ENCODE results near the gene C1orf21.

Gene C1orf21

DNA sequence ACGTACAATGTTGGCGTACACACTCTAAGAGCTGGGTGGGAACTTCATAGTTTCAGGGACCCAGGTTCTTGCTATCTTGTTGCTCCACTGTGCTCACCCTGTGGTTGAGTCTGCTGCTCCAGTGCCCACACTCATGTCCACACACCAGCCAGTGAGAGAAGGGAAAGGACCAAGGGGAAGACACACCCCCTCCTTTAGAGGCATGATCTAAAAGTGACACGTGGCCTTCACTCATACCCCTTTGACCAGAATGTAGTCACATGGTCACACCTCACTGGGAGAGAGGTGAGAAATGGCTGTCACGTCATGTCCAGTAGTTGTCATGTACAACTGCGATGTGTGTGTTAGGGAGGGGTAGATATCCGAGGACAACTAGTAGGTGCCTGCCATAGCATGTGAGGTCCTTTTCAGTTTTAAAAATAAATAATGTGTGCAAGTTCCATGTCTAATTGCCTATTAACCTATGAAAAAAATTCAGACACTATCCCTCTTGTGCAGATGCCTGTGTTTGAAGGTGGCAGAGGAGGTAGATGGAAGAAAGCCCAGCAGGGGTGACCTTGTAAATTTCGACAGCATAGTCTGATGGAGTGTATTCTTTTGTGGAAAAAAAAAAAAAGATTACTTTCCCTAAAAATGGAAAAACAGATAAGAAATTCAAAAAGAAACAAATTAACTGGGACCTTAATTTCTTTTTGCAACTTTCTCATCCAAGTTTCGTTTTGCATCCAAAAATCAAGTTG, 149.6 kb downstream of the C1orf21 start:
- 100% methylated on average over 4 of the region's 8 CpGs for WGBS
- peak overlapping the region in 1 of 2 experiments; percentile 53 for H3K14ac ChIP-seq (ENCODE audit: low read length in 2 of 2)
- H3K36me3 ChIP-seq (ENCODE audit: control insufficient read depth in 1 of 2, insufficient read depth in 2 of 2, low read depth in 1 of 2, low read length in 2 of 2): no peaks in the 10 kb centered on the region
- no peaks in the 10 kb centered on the region for H3K4me1 ChIP-seq (ENCODE audit: control insufficient read depth, insufficient read depth, low read depth, low read length)
- no peak overlapping the region for H4K8ac ChIP-seq (ENCODE audit: low read length)
- H3K9me3 ChIP-seq (ENCODE audit: control insufficient read depth, low read length): peaks cover 11% of the 10 kb centered on the region
- no peak overlapping the region for H2AK5ac ChIP-seq (ENCODE audit: low read length, severe bottlenecking)
- H2AFZ ChIP-seq (ENCODE audit: low read depth, low read length): no peak overlapping the region
- no peak overlapping the region for H3K4ac ChIP-seq (ENCODE audit: low read depth in 1 of 2, low read length in 2 of 2)
- H2BK15ac ChIP-seq (ENCODE audit: low read depth, poor library complexity, severe bottlenecking): no peak overlapping the region
- peaks cover 5% of the 10 kb centered on the region for H3K79me1 ChIP-seq (replicated peaks; ENCODE audit: low read length, poor library complexity, severe bottlenecking)
- H3K23ac ChIP-seq (ENCODE audit: low read length in 2 of 2): no peak overlapping the region
- no peak for DNase-seq
- H2BK120ac ChIP-seq (ENCODE audit: low read depth, low read length): peak overlapping the region; percentile 29
- no peak overlapping the region for H3K9ac ChIP-seq (ENCODE audit: low read length)
- H3K27ac ChIP-seq (ENCODE audit: low read length, poor library complexity, severe bottlenecking): no peak overlapping the region
- H3K18ac ChIP-seq (ENCODE audit: low read depth in 1 of 2, low read length in 2 of 2): peak overlapping the region; percentile 3 to 40
- H2BK12ac ChIP-seq (ENCODE audit: low read length in 2 of 2): peak overlapping the region in 1 of 2 experiments; percentile 26
- H3K4me3 ChIP-seq (ENCODE audit: insufficient read depth in 1 of 2, low read depth in 1 of 2, low read length in 2 of 2): no peak overlapping the region
- H2BK5ac ChIP-seq (ENCODE audit: low read depth, low read length, poor library complexity, severe bottlenecking): no peak overlapping the region
- H3K27me3 ChIP-seq (ENCODE audit: control insufficient read depth in 1 of 2, insufficient read depth in 1 of 2, low read length in 2 of 2): no peaks in the 10 kb centered on the region
- H3K4me2 ChIP-seq (ENCODE audit: low read length, poor library complexity, severe bottlenecking): no peak overlapping the region
- H4K91ac ChIP-seq (ENCODE audit: low read length): peak overlapping the region; percentile 90

DNA sequence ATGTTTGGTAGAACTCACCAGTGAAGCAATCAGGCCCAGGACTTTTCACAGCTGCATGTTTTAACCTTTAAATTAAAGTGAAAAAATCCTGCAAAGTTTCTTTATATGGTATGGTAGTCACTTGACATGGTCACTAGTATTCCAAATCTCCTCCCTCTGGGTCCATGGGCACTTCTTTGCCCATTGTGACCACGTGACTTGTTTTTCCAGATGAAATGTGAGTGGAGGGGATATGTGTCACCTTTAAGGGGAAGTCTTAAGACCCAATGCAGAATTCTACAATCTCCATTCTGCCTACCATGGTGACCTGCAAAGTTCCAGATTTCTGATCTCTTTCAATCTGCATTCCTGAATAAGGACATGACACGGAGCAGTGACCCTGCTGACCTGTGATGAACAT, 152.8 kb downstream of the C1orf21 start:
- Histone ChIP-seq H3K9ac (ENCODE audit: low read length) (no peak overlapping the region), H4K8ac (ENCODE audit: low read length) (no peak overlapping the region), H3K14ac (ENCODE audit: low read length in 2 of 2) (no peak overlapping the region), H2BK120ac (ENCODE audit: low read depth, low read length) (no peak overlapping the region), H3K27me3 (ENCODE audit: control insufficient read depth in 1 of 2, insufficient read depth in 1 of 2, low read length in 2 of 2) (no peaks in the 10 kb centered on the region), H3K4me2 (ENCODE audit: low read length, poor library complexity, severe bottlenecking) (no peak overlapping the region), H2AK5ac (ENCODE audit: low read length, severe bottlenecking) (no peak overlapping the region), H3K18ac (ENCODE audit: low read depth in 1 of 2, low read length in 2 of 2) (no peak overlapping the region), H2AFZ (ENCODE audit: low read depth, low read length) (no peak overlapping the region), H3K4ac (ENCODE audit: low read depth in 1 of 2, low read length in 2 of 2) (no peak overlapping the region), H4K91ac (ENCODE audit: low read length) (no peak overlapping the region), H3K36me3 (ENCODE audit: control insufficient read depth in 1 of 2, insufficient read depth in 2 of 2, low read depth in 1 of 2, low read length in 2 of 2) (peaks cover 0 to 8% of the 10 kb centered on the region in 2 experiments), H3K23ac (ENCODE audit: low read length in 2 of 2) (no peak overlapping the region), H3K4me1 (ENCODE audit: control insufficient read depth, insufficient read depth, low read depth, low read length) (no peaks in the 10 kb centered on the region), H3K27ac (ENCODE audit: low read length, poor library complexity, severe bottlenecking) (no peak overlapping the region), H3K9me3 (ENCODE audit: control insufficient read depth, low read length) (peaks cover 11% of the 10 kb centered on the region), H3K79me1 (replicated peaks; ENCODE audit: low read length, poor library complexity, severe bottlenecking) (peaks cover 4% of the 10 kb centered on the region), H3K4me3 (ENCODE audit: insufficient read depth in 1 of 2, low read depth in 1 of 2, low read length in 2 of 2) (no peak overlapping the region), H2BK5ac (ENCODE audit: low read depth, low read length, poor library complexity, severe bottlenecking) (no peak overlapping the region), H2BK12ac (ENCODE audit: low read length in 2 of 2) (no peak overlapping the region), H2BK15ac (ENCODE audit: low read depth, poor library complexity, severe bottlenecking) (no peak overlapping the region)
- DNase-seq: no peak
- 80% methylated on average over 1 of the region's 2 CpGs for WGBS

DNA sequence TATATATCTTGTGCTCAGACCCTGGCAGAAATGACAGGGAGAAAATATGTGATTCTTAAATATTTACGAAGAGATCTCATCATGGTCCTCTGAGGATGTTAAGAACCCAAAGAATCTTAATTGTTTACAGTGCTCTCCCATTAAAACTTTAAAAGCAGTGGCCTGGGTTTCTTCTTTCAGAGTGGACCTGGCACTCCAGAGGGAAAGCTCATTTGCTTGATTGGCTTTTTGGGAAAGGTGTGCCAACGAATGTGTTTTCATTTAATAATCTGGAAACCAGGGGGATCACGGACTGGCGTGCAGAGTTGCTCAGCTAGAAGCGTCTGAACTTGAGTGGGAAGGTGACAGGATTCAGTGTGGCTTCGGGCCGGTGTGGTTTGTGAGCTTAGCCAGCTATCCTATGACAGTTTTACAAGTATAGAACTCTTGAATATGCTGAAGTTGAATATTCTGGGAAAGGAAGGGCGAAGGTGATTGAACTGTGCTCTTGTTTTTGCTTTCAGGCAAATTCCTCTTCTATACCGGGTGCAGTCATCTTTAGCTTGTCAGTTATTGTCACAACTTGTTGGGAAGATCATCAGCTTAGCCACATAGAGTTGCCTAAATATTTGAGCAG, 154.8 kb downstream of the C1orf21 start:
- no peak overlapping the region for H3K27ac ChIP-seq (ENCODE audit: low read length, poor library complexity, severe bottlenecking)

DNA sequence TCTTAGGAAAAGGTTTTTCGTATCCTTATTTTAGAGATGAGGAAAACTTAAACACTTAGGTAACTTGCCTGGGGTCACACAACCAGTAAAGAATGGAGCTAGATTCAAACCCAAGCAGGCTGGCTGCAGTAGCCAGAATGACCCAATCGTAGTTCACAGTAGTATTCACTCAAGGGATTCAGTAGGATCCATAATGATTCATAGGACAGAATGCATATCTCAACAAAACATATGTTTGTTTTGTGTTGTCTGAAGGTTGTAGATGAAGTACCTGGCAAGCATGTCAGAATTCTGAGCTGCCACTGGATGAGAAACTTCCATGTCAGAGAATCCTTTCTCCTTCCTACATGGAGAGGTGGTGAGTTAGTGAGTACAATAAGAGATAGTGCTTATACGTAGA, 155.5 kb downstream of the C1orf21 start:
- DNase-seq: no peak
- Histone ChIP-seq H3K14ac (ENCODE audit: low read length in 2 of 2) (no peak overlapping the region), H3K9me3 (ENCODE audit: control insufficient read depth, low read length) (peaks cover 9% of the 10 kb centered on the region), H3K9ac (ENCODE audit: low read length) (no peak overlapping the region), H3K18ac (ENCODE audit: low read depth in 1 of 2, low read length in 2 of 2) (no peak overlapping the region), H3K79me1 (replicated peaks; ENCODE audit: low read length, poor library complexity, severe bottlenecking) (peaks cover 3% of the 10 kb centered on the region), H3K23ac (ENCODE audit: low read length in 2 of 2) (no peak overlapping the region), H3K4me1 (ENCODE audit: control insufficient read depth, insufficient read depth, low read depth, low read length) (no peaks in the 10 kb centered on the region), H3K4ac (ENCODE audit: low read depth in 1 of 2, low read length in 2 of 2) (no peak overlapping the region), H4K91ac (ENCODE audit: low read length) (no peak overlapping the region), H2BK120ac (ENCODE audit: low read depth, low read length) (no peak overlapping the region), H3K27me3 (ENCODE audit: control insufficient read depth in 1 of 2, insufficient read depth in 1 of 2, low read length in 2 of 2) (no peaks in the 10 kb centered on the region), H2AK5ac (ENCODE audit: low read length, severe bottlenecking) (no peak overlapping the region), H2BK5ac (ENCODE audit: low read depth, low read length, poor library complexity, severe bottlenecking) (no peak overlapping the region), H3K4me2 (ENCODE audit: low read length, poor library complexity, severe bottlenecking) (no peak overlapping the region), H3K4me3 (ENCODE audit: insufficient read depth in 1 of 2, low read depth in 1 of 2, low read length in 2 of 2) (no peak overlapping the region), H2BK15ac (ENCODE audit: low read depth, poor library complexity, severe bottlenecking) (no peak overlapping the region), H3K36me3 (ENCODE audit: control insufficient read depth in 1 of 2, insufficient read depth in 2 of 2, low read depth in 1 of 2, low read length in 2 of 2) (peaks cover 0 to 8% of the 10 kb centered on the region in 2 experiments), H4K8ac (ENCODE audit: low read length) (no peak overlapping the region), H2BK12ac (ENCODE audit: low read length in 2 of 2) (no peak overlapping the region), H2AFZ (ENCODE audit: low read depth, low read length) (no peak overlapping the region), H3K27ac (ENCODE audit: low read length, poor library complexity, severe bottlenecking) (no peak overlapping the region)
- WGBS: 98% methylated on average over 3 of the region's 3 CpGs

More for the DNA sequence above, 154.8 kb downstream of the C1orf21 start:
- no peak overlapping the region for H3K23ac ChIP-seq (ENCODE audit: low read length in 2 of 2)
- DNase-seq: peak; percentile 39
- H3K79me1 ChIP-seq (replicated peaks; ENCODE audit: low read length, poor library complexity, severe bottlenecking): peaks cover 3% of the 10 kb centered on the region
- H3K4me2 ChIP-seq (ENCODE audit: low read length, poor library complexity, severe bottlenecking): no peak overlapping the region
- no peak overlapping the region for H3K4ac ChIP-seq (ENCODE audit: low read depth in 1 of 2, low read length in 2 of 2)
- no peak overlapping the region for H2BK15ac ChIP-seq (ENCODE audit: low read depth, poor library complexity, severe bottlenecking)
- H3K9ac ChIP-seq (ENCODE audit: low read length): no peak overlapping the region
- no peak overlapping the region for H2AFZ ChIP-seq (ENCODE audit: low read depth, low read length)
- H3K18ac ChIP-seq (ENCODE audit: low read depth in 1 of 2, low read length in 2 of 2): no peak overlapping the region
- H2AK5ac ChIP-seq (ENCODE audit: low read length, severe bottlenecking): no peak overlapping the region
- no peak overlapping the region for H2BK120ac ChIP-seq (ENCODE audit: low read depth, low read length)
- no peak overlapping the region for H4K91ac ChIP-seq (ENCODE audit: low read length)
- H3K36me3 ChIP-seq (ENCODE audit: control insufficient read depth in 1 of 2, insufficient read depth in 2 of 2, low read depth in 1 of 2, low read length in 2 of 2): peaks cover 0 to 8% of the 10 kb centered on the region in 2 experiments
- no peak overlapping the region for H3K4me3 ChIP-seq (ENCODE audit: insufficient read depth in 1 of 2, low read depth in 1 of 2, low read length in 2 of 2)
- peaks cover 9% of the 10 kb centered on the region for H3K9me3 ChIP-seq (ENCODE audit: control insufficient read depth, low read length)
- H3K4me1 ChIP-seq (ENCODE audit: control insufficient read depth, insufficient read depth, low read depth, low read length): no peaks in the 10 kb centered on the region
- H2BK5ac ChIP-seq (ENCODE audit: low read depth, low read length, poor library complexity, severe bottlenecking): no peak overlapping the region
- H3K27me3 ChIP-seq (ENCODE audit: control insufficient read depth in 1 of 2, insufficient read depth in 1 of 2, low read length in 2 of 2): no peaks in the 10 kb centered on the region
- H4K8ac ChIP-seq (ENCODE audit: low read length): peak overlapping the region; percentile 19
- H2BK12ac ChIP-seq (ENCODE audit: low read length in 2 of 2): no peak overlapping the region
- 26% methylated on average over 9 of the region's 9 CpGs for WGBS
- no peak overlapping the region for H3K14ac ChIP-seq (ENCODE audit: low read length in 2 of 2)
